ENCODE measurements around the gene HIGD2A. TPM values are rescaled to one million over a fixed set of nuclear protein-coding genes. Genes with fewer than 3 reads are reported as not detected.

The HIGD2A gene
- polyA plus RNA-seq, 1 donor from 2014 or later = 61.8 TPM

- TF ChIP-seq POLR2AphosphoS5 (IDR thresholded peaks at IDR 0.05) = no peak
- TF ChIP-seq, protein P1, sequence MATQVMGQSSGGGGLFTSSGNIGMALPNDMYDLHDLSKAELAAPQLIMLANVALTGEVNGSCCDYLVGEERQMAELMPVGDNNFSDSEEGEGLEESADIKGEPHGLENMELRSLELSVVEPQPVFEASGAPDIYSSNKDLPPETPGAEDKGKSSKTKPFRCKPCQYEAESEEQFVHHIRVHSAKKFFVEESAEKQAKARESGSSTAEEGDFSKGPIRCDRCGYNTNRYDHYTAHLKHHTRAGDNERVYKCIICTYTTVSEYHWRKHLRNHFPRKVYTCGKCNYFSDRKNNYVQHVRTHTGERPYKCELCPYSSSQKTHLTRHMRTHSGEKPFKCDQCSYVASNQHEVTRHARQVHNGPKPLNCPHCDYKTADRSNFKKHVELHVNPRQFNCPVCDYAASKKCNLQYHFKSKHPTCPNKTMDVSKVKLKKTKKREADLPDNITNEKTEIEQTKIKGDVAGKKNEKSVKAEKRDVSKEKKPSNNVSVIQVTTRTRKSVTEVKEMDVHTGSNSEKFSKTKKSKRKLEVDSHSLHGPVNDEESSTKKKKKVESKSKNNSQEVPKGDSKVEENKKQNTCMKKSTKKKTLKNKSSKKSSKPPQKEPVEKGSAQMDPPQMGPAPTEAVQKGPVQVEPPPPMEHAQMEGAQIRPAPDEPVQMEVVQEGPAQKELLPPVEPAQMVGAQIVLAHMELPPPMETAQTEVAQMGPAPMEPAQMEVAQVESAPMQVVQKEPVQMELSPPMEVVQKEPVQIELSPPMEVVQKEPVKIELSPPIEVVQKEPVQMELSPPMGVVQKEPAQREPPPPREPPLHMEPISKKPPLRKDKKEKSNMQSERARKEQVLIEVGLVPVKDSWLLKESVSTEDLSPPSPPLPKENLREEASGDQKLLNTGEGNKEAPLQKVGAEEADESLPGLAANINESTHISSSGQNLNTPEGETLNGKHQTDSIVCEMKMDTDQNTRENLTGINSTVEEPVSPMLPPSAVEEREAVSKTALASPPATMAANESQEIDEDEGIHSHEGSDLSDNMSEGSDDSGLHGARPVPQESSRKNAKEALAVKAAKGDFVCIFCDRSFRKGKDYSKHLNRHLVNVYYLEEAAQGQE (IDR thresholded peaks at IDR 0.05; ENCODE audit: borderline replicate concordance) = no peak
- no peak for TF ChIP-seq EP300 (conservative IDR thresholded peaks at IDR 0.05; ENCODE audit: poor library complexity, severe bottlenecking)
- no peak for TF ChIP-seq EZH2 (IDR thresholded peaks at IDR 0.05; ENCODE audit: borderline replicate concordance, insufficient read depth, low read length, poor library complexity, severe bottlenecking)
- no peak for TF ChIP-seq MXI1 (conservative IDR thresholded peaks at IDR 0.05; ENCODE audit: poor library complexity, severe bottlenecking)
- TF ChIP-seq TAF1 (IDR thresholded peaks at IDR 0.05; ENCODE audit: low read depth) = no peak
- TF ChIP-seq CTCF (IDR thresholded peaks at IDR 0.05; ENCODE audit: poor library complexity, severe bottlenecking) = no peak
- no peak for TF ChIP-seq SMC3 (conservative IDR thresholded peaks at IDR 0.05; ENCODE audit: poor library complexity)
- no peak for TF ChIP-seq RAD21 (conservative IDR thresholded peaks at IDR 0.05)
- H3K9me3 ChIP-seq (ENCODE audit: low read length) = no peaks in the 10 kb centered on the region
- no peak overlapping the region for H3K4me2 ChIP-seq (ENCODE audit: low read length)
- no peaks in the 10 kb centered on the region for H3F3A ChIP-seq (ENCODE audit: insufficient read depth, low read length, poor library complexity, severe bottlenecking)
- no peaks in the 10 kb centered on the region for H4K20me1 ChIP-seq (ENCODE audit: insufficient read depth)
- no peak overlapping the region for H3K9ac ChIP-seq (ENCODE audit: low read length)
- no peak overlapping the region for H3K27ac ChIP-seq (ENCODE audit: low read length)
- H3K36me3 ChIP-seq (ENCODE audit: insufficient read depth, low read length) = no peaks in the 10 kb centered on the region
- no peak overlapping the region for H3K4me3 ChIP-seq (ENCODE audit: low read length)
- no peaks in the 10 kb centered on the region for H3K9me2 ChIP-seq (ENCODE audit: insufficient read depth, low read length)
- no peaks in the 10 kb centered on the region for H3K27me3 ChIP-seq (ENCODE audit: insufficient read depth, low read depth, low read length)
- H3K79me2 ChIP-seq (replicated peaks; ENCODE audit: insufficient read depth, low read length) = no peaks in the 10 kb centered on the region
- H2AFZ ChIP-seq (ENCODE audit: low read depth, low read length) = no peak overlapping the region
Measured at GRCh38 chr5:176379881-176380280, 8.7 kb upstream of the HIGD2A start.

DNA sequence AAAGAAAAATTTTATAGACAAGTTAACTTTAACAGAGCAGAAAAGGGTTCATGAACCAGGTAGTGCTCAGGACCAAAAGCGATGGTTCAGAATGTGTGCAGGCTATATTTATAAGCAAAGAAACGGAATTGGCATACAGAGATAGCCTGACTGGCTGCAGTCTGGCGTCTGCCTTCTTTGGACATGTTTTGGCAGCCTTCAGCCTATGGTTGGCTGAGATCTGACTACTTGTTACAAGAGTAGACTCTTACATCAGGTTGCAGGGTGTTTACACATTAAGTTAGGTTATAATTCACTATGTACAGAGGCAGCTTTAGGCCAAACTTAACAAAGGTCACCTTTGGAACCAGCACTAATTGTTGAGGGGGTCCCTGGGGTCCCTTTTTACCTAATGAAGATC lies 7.1 kb upstream of the HIGD2A start:
- no peaks in the 10 kb centered on the region for H4K20me1 ChIP-seq (ENCODE audit: insufficient read depth)
- H3K79me2 ChIP-seq (replicated peaks; ENCODE audit: insufficient read depth, low read length) = no peaks in the 10 kb centered on the region
- H3K4me2 ChIP-seq (ENCODE audit: low read length) = no peak overlapping the region
- TF ChIP-seq, protein P1 (IDR thresholded peaks at IDR 0.05; ENCODE audit: borderline replicate concordance) = no peak
- TF ChIP-seq MXI1 (conservative IDR thresholded peaks at IDR 0.05; ENCODE audit: poor library complexity, severe bottlenecking) = no peak
- TF ChIP-seq TAF1 (IDR thresholded peaks at IDR 0.05; ENCODE audit: low read depth) = no peak
- no peaks in the 10 kb centered on the region for H3K36me3 ChIP-seq (ENCODE audit: insufficient read depth, low read length)
- no peaks in the 10 kb centered on the region for H3K27me3 ChIP-seq (ENCODE audit: insufficient read depth, low read depth, low read length)
- no peaks in the 10 kb centered on the region for H3K9me2 ChIP-seq (ENCODE audit: insufficient read depth, low read length)
- no peak overlapping the region for H2AFZ ChIP-seq (ENCODE audit: low read depth, low read length)
- H3K27ac ChIP-seq (ENCODE audit: low read length) = no peak overlapping the region
- H3K9me3 ChIP-seq (ENCODE audit: low read length) = no peaks in the 10 kb centered on the region
- H3F3A ChIP-seq (ENCODE audit: insufficient read depth, low read length, poor library complexity, severe bottlenecking) = no peaks in the 10 kb centered on the region
- no peak overlapping the region for H3K9ac ChIP-seq (ENCODE audit: low read length)
- no peak overlapping the region for H3K4me3 ChIP-seq (ENCODE audit: low read length)

Measured in neural cell (in vitro differentiated cells).